GM18868 (cell line): ENCODE measurements around the gene SH3BP4.

Experiments
- ATAC-seq: cut with Tn5 transposase; IDR thresholded peaks from one replicate; pipeline ENCODE4 v1.9.1; 2021; ENCODE audit warnings: mild to moderate bottlenecking, moderate library complexity; ENCODE audit not compliant: unreplicated experiment

The SH3BP4 gene

GRCh38 chr2:234940527-234940926 lies 11.3 kb upstream of the SH3BP4 start:
- no peak for ATAC-seq

DNA sequence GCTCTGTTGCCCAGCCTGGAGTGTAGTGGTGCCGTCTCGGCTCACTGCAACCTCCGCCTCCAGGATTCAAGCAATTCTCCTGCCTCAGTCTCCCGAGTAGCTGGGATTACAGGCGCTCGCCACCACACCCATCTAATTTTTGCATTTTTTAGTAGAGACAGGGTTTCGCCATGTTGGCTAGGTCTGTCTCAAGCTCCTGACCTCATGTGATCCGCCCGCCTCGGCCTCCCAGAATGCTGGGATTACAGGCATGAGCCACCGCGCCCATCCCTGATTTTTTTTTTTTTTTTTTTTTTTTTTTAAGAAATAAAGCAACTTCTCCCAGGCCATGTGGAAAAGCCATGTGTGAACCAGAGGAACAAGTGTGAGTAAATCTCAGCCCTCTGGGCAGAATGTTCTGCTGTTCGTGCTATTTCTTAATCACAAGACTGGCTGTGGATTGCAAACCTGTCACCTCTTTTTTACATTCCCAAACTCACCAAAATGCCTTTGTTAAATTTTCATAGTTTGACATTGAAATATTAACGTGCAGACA lies 6.4 kb upstream of the SH3BP4 start:
- ATAC-seq: no peak

GRCh38 chr2:234947556-234947955 lies 4.3 kb upstream of the SH3BP4 start:
- ATAC-seq: no peak

GRCh38 chr2:234949762-234950434 lies 1.9 kb upstream of the SH3BP4 start:
- ATAC-seq: no peak

- ATAC-seq: no peak
Measured at GRCh38 chr2:234950435-234950729, 1.4 kb upstream of the SH3BP4 start.

DNA sequence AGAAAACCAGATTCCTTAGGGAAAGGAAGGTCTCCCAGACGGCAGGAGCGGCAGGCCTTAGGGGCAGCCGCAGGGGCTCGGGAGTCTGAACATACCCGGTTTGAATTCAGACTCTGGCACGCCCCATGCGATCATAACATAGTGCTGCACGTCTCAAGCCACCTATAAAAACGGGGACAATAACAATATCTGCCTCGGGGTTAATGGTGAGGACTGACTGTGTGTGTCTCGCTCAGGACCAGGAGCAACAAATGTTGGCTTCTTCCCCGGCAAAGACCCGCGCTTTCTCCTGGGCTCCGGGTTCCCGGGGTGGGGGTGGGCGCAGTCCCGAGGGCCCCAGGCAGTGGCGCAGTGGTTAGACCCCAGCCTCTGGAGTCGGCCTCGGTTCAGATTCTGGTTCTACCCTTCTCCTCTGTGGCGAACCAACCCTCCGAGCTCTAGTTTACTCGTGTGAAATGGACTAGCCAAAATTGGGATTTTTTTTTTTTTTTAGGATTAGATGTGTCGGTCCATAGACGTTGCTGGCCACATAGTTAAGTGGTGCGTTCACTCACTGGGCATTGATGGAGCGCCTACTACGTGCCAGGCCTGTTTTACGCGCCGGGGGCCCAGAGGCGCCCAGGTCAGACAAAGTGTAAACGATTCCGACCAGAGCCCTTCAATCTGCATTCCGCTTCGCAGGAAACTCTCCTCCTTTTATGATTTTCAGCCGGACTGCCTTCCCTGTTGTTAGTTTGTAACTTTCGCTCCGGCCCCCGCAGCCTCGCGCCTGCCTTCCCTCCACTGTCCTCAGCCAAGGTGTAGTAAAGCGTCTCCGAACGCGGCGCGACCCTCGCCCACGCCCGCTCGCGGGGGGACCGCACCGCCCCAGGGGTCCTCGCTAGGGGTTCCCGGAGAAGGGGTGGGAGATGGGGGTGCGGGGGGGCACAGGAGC lies 820 bp upstream of the SH3BP4 start:
- ATAC-seq: no peak

- no peak for ATAC-seq
Measured at GRCh38 chr2:234952270-234953115, 676 bp downstream of the SH3BP4 start.

- no peak for ATAC-seq
Measured at GRCh38 chr2:234953116-234954031, 1.6 kb downstream of the SH3BP4 start.

- ATAC-seq: no peak
Measured at GRCh38 chr2:234954551-234954992, 2.8 kb downstream of the SH3BP4 start.

GRCh38 chr2:234955091-234955591 lies 3.3 kb downstream of the SH3BP4 start:
- ATAC-seq: no peak

GRCh38 chr2:234955971-234956509 lies 4.2 kb downstream of the SH3BP4 start:
- ATAC-seq: no peak

GRCh38 chr2:234957834-234958135 lies 6.0 kb downstream of the SH3BP4 start:
- no peak for ATAC-seq

- ATAC-seq: no peak
Measured at GRCh38 chr2:234958311-234958710, 6.5 kb downstream of the SH3BP4 start.

DNA sequence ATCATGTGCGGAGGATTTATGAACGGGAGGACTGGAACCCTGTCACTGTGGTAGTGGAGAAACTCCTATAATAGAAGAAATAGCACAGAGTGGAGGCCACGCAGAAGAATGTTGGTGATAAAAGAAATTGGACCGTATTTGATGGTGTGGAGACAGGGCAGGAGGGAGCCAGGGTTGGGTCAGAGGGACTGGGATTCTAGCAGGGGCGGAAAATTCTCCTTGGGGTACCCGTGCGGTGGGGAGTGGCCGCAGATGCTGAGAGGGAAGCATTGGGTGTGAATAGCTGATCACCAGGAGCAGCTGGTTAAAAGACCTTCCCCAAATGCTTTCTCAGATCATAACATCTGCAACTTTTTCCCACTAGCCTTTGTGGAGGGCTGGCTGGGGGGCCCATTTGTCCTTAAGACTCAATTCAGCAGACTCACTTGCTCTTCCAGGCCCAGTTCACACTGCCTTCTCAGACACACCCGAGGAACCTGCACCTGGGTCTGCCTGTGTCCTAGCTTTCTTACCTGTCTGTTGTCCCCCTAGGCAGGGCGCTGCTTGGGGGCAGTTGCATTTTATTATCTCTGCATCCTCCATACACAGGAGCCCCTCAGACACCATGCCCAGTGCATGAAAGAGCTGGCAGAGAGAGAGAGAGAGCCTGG lies 7.1 kb downstream of the SH3BP4 start:
- ATAC-seq: no peak

GRCh38 chr2:234960175-234961088 lies 8.6 kb downstream of the SH3BP4 start:
- ATAC-seq: no peak

GRCh38 chr2:234961784-234962183 lies 10.0 kb downstream of the SH3BP4 start:
- ATAC-seq: no peak

- no peak for ATAC-seq
Measured at GRCh38 chr2:234963773-234964615, 12.2 kb downstream of the SH3BP4 start.
